Measurements from ENCODE around the gene SFMBT2. TPM values are rescaled to one million over a fixed set of nuclear protein-coding genes. Genes with fewer than 3 reads are reported as not detected.

Gene SFMBT2
- 20.3 TPM for total RNA-seq

- peak; percentile 69 for DNase-seq (ENCODE audit: low spot score)
Measured at GRCh38 chr10:7410862-7411670, at the start of gene SFMBT2. TSS of gene SFMBT2 (minus strand) at chr10:7411034. CDS start at chr10:7381898, 29,136 bp downstream.

- no peak for DNase-seq (ENCODE audit: low spot score)
Measured at GRCh38 chr10:7460006-7460405, 49.2 kb upstream of the SFMBT2 start.

- no peak for DNase-seq (ENCODE audit: low spot score)
Measured at GRCh38 chr10:7458556-7458955, 47.7 kb upstream of the SFMBT2 start.

- no peak for DNase-seq (ENCODE audit: low spot score)
Measured at GRCh38 chr10:7457478-7458316, 46.9 kb upstream of the SFMBT2 start.

- DNase-seq (ENCODE audit: low spot score): no peak
Measured at GRCh38 chr10:7449063-7449695, 38.3 kb upstream of the SFMBT2 start.

GRCh38 chr10:7445474-7446185, 34.8 kb upstream of the SFMBT2 start:
- no peak for DNase-seq (ENCODE audit: low spot score)

- no peak for DNase-seq (ENCODE audit: low spot score)
Measured at GRCh38 chr10:7444551-7445121, 33.8 kb upstream of the SFMBT2 start.

GRCh38 chr10:7443036-7443435, 32.2 kb upstream of the SFMBT2 start:
- DNase-seq (ENCODE audit: low spot score): no peak

GRCh38 chr10:7441403-7442147, 30.7 kb upstream of the SFMBT2 start:
- no peak for DNase-seq (ENCODE audit: low spot score)

GRCh38 chr10:7439696-7440095, 28.9 kb upstream of the SFMBT2 start:
- no peak for DNase-seq (ENCODE audit: low spot score)

GRCh38 chr10:7438196-7438986, 27.6 kb upstream of the SFMBT2 start:
- no peak for DNase-seq (ENCODE audit: low spot score)

- DNase-seq (ENCODE audit: low spot score): no peak
Measured at GRCh38 chr10:7436490-7437100, 25.8 kb upstream of the SFMBT2 start.

GRCh38 chr10:7435674-7436073, 24.8 kb upstream of the SFMBT2 start:
- DNase-seq (ENCODE audit: low spot score): no peak

GRCh38 chr10:7434378-7434777, 23.5 kb upstream of the SFMBT2 start:
- DNase-seq (ENCODE audit: low spot score): no peak

GRCh38 chr10:7433861-7434260, 23.0 kb upstream of the SFMBT2 start:
- DNase-seq (ENCODE audit: low spot score): no peak

- DNase-seq (ENCODE audit: low spot score): no peak
Measured at GRCh38 chr10:7432884-7433726, 22.3 kb upstream of the SFMBT2 start.

- no peak for DNase-seq (ENCODE audit: low spot score)
Measured at GRCh38 chr10:7428673-7429350, 18.0 kb upstream of the SFMBT2 start.

GRCh38 chr10:7426349-7426748, 15.5 kb upstream of the SFMBT2 start:
- DNase-seq (ENCODE audit: low spot score): no peak

Measured in ureter (tissue), 1 donor.